ENCODE results near the gene PSTPIP2.

PSTPIP2 gene

GRCh38 chr18:45938488-45938935, 133.5 kb downstream of the PSTPIP2 start:
- no peak overlapping the region for H3K4me3 ChIP-seq (ENCODE audit: low read length)
- no peak for DNase-seq (ENCODE audit: low read depth)
- TF ChIP-seq, protein P1, sequence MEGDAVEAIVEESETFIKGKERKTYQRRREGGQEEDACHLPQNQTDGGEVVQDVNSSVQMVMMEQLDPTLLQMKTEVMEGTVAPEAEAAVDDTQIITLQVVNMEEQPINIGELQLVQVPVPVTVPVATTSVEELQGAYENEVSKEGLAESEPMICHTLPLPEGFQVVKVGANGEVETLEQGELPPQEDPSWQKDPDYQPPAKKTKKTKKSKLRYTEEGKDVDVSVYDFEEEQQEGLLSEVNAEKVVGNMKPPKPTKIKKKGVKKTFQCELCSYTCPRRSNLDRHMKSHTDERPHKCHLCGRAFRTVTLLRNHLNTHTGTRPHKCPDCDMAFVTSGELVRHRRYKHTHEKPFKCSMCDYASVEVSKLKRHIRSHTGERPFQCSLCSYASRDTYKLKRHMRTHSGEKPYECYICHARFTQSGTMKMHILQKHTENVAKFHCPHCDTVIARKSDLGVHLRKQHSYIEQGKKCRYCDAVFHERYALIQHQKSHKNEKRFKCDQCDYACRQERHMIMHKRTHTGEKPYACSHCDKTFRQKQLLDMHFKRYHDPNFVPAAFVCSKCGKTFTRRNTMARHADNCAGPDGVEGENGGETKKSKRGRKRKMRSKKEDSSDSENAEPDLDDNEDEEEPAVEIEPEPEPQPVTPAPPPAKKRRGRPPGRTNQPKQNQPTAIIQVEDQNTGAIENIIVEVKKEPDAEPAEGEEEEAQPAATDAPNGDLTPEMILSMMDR (conservative IDR thresholded peaks at IDR 0.05; ENCODE audit: low read length) = no peak

GRCh38 chr18:45935591-45936335, 136.3 kb downstream of the PSTPIP2 start:
- no peak overlapping the region for H3K4me3 ChIP-seq (ENCODE audit: low read length)
- peak; percentile 44 for DNase-seq (ENCODE audit: low read depth)
- TF ChIP-seq, protein P1 (conservative IDR thresholded peaks at IDR 0.05; ENCODE audit: low read length) = no peak

All from AG10803 (cell line).